MV-4-11 (cell line): ENCODE results near the gene LRRC8E.
A peak's percentile ranks its signal among the peaks of the same experiment; 100 is the strongest.

Experiments used
- DNase-seq: peaks from one replicate; lab custom pipeline; 2025; lab: John Stamatoyannopoulos, UW

LRRC8E gene

GRCh38 chr19:7920519-7921301, 32.4 kb downstream of the LRRC8E start:
- DNase-seq: peak; percentile 95

GRCh38 chr19:7921302-7921966, 33.1 kb downstream of the LRRC8E start:
- no peak for DNase-seq

GRCh38 chr19:7921967-7922835, 33.9 kb downstream of the LRRC8E start:
- DNase-seq: no peak

GRCh38 chr19:7922836-7923195, 34.5 kb downstream of the LRRC8E start:
- no peak for DNase-seq

GRCh38 chr19:7923295-7924191, 35.2 kb downstream of the LRRC8E start:
- peak; percentile 27 for DNase-seq

- DNase-seq: peak; percentile 27
These were observed 35.9 kb downstream of the LRRC8E start for GRCh38 chr19:7924241-7924640.

- no peak for DNase-seq
These were observed 36.4 kb downstream of the LRRC8E start for GRCh38 chr19:7924651-7925170.

- peak; percentile 56 for DNase-seq
These were observed 37.0 kb downstream of the LRRC8E start for GRCh38 chr19:7925171-7925851.

- peak; percentile 15 for DNase-seq
These were observed 37.9 kb downstream of the LRRC8E start, which contains the start of gene CTXN1 for GRCh38 chr19:7926021-7926726. TSS of gene CTXN1 (minus strand) at chr19:7926135. CDS start at chr19:7925538, 597 bp downstream.

- DNase-seq: no peak
These were observed 38.7 kb downstream of the LRRC8E start for GRCh38 chr19:7926727-7927604.

- DNase-seq: no peak
These were observed 39.5 kb downstream of the LRRC8E start for GRCh38 chr19:7927605-7928333.

- DNase-seq: no peak
These were observed 40.0 kb downstream of the LRRC8E start for GRCh38 chr19:7928334-7928706.

- DNase-seq: peak; percentile 76
These were observed 40.7 kb downstream of the LRRC8E start for GRCh38 chr19:7928741-7929701.

GRCh38 chr19:7930030-7930429, 41.7 kb downstream of the LRRC8E start:
- DNase-seq: peak; percentile 37

- no peak for DNase-seq
These were observed 42.5 kb downstream of the LRRC8E start for GRCh38 chr19:7930765-7931164.

- DNase-seq: no peak
These were observed 43.1 kb downstream of the LRRC8E start for GRCh38 chr19:7931221-7932061.
